HUDEP-2 (cell line): ENCODE results near the gene MPV17L2.
A peak's percentile ranks its signal among the peaks of the same experiment; 100 is the strongest.

Experiments
- DNase-seq, 76 experiments: peaks; one replicate each; lab custom pipeline; 2025; ENCODE audit not compliant: unreplicated experiment in 76 of 76; lab: John Stamatoyannopoulos, UW

The MPV17L2 gene

GRCh38 chr19:18160493-18160970 is 32.5 kb upstream of the MPV17L2 start:
- DNase-seq: peak in 71 of 76 experiments; percentile 31 to 98 (median 72)

DNA sequence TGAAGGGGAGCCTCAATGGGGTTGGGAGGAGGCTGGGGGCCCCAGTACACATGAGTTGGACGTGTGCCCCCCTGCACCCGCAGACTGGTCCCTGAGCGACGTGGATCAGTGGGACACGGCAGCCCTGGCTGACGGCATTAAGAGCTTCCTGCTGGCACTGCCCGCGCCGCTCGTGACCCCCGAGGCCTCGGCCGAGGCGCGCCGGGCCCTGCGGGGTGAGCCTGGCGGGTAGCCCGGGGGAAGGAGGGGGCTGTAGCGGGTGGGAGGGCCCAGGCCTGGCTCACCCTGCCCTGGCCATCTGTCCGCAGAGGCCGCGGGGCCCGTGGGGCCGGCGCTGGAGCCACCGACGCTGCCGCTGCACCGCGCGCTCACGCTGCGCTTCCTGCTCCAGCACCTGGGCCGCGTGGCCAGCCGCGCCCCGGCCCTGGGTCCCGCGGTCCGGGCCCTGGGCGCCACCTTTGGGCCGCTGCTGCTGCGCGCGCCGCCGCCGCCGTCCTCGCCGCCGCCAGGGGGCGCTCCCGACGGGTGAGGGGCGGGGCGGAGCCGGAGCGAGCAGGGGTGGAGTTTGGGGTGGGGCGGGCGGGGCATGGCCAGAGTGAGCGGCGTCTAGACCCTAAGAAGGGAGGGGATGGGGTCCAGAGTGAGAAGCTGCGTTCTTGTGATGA is 31.9 kb upstream of the MPV17L2 start:
- DNase-seq: peak in 64 of 76 experiments; percentile 25 to 98 (median 73)

- peak in 1 of 76 experiments; percentile 50 for DNase-seq
Measured at GRCh38 chr19:18161636-18162002, 31.4 kb upstream of the MPV17L2 start.

GRCh38 chr19:18164072-18164471 is 28.9 kb upstream of the MPV17L2 start:
- DNase-seq: no peak

- no peak for DNase-seq
Measured at GRCh38 chr19:18165794-18166544, 27.0 kb upstream of the MPV17L2 start.

DNA sequence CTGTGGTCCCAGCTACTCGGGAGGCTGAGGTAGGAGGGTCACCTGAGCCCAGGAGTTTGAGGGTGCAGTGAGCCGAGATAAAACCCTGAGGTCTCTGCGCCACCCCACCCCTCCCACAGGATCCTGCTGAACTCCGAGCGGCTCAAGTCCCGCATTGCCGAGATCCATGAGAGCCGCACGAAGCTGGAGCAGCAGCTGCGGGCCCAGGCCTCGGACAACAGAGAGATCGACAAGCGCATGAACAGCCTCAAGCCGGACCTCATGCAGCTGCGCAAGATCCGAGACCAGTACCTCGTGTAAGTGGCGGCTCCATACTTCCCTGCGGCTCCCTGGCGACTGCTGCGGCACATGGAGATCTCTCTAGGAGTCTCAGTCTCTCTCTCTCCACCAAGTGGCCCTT is 26.0 kb upstream of the MPV17L2 start:
- DNase-seq: no peak

DNA sequence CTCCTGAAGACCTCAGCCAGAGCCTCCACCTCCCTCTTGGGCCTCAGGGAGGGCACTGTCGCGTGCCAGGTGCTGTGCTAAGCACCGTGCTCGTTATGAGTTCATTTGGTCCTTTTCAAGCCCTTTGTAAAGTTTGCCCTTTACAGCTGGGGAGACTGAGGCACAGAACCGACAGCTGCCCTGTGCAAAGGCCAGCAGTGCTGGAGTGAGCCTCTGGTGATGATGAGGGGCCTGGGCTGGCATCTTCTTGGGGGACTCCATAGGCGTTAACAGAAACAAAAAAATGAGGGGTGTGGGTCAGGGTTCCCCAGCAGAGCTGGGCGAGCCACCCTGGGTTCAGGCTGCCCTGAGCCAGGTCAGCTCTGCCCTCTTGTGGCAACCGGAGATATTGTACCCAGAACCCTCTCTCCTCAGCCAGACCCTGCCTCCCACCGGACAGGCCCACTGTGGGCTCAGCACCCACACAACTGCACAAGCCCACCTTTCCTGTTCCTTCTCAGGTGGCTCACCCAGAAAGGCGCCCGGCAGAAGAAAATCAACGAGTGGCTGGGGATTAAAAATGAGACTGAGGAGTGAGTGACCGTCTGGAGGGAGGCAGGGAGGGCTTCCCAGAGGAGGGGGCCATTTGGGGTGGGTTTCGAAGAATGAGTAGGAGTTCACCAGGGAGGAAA is 24.9 kb upstream of the MPV17L2 start:
- DNase-seq: peak in 55 of 76 experiments; percentile 9 to 73 (median 47)

GRCh38 chr19:18168673-18169381 is 24.2 kb upstream of the MPV17L2 start:
- no peak for DNase-seq

DNA sequence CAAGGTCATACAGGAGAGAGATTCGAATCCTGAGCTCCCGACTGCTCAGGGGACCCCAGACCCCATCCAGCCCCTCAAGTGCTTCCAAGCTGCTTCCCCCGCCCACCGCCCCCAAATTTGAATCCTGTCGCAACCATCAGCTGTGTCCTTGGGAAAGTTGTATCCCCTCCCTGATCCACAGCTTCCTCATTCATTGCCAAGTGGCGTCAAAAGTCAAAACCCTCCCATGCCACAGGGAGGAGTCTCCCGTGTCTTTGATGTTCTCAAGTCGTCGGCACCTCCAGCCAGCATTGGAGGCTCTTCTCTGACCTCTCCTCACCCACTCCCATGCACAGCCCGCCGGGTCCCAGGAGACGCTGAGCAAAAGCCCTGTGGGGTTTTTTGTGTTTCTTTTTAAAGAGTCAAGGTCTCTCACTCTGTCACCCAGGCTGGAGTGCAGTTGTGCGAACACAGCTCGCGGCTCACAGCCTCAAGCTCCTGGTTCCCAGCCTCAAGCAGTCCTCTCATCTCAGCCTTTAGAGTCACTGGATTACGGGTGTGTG is 22.2 kb upstream of the MPV17L2 start:
- DNase-seq: no peak

DNA sequence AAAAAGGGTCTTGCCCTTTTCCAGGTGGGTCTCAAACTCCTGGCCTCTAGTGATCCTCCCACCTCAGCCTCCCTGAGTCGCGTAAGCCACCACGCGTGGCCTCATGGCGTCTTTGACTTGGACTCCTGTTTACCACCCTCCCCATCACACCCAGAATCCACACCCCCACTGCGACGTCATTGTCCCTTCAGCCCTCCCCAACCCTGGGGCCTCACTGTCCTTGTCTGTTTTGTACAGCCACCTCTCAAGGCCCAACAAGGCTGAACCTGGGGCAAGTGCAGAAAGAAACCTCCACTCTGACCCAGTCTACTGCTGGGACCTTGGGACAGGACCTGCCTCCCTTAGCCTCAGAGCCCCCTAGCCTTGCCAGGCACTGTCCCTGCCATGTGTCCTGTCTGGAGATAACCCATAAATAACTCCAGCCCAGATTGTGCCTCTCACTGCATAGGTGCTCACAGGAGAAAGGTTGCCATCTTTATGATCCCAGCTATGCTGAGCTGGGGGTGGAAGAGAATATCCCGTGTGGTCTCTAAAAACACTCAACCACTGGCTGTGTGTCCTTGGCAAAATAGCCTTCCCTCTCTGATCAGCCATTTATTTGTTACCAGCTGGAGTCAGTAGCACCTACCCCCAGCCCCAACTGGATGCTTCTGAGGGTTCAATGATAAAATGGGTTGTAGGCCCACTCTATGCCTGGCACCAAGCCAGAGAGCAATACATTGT is 21.3 kb upstream of the MPV17L2 start:
- DNase-seq: peak in 28 of 76 experiments; percentile 15 to 65 (median 34)

- peak in 1 of 76 experiments; percentile 27 for DNase-seq
Measured at GRCh38 chr19:18172331-18173053, 20.5 kb upstream of the MPV17L2 start.

DNA sequence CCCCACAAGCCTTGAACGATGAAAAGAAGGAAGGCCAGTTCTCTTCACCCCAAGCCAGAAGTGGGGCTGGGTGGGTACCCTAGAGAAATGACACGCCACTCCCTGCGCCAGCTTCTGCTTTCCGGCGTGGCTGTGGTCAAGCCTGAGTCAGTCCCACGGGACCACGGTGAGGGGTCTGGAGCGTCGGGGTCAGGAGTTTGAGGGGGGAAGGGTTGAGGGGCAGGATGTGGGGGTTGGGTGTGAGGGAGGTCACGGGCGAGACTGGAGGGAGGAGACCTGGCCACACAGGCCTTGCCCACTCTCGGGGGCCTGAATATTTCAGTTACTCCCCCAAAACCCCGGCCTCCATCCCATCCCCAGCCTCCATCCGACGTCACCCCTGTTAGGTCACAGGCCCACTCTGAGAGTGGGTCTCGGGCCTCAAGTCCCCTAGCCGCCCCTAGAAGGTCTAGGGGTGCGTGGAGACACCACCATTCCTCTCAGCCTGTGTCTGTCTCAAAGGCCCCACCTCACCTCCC is 19.9 kb upstream of the MPV17L2 start:
- DNase-seq: peak in 1 of 76 experiments; percentile 29

GRCh38 chr19:18173572-18174288 is 19.3 kb upstream of the MPV17L2 start, which contains the start of gene IFI30:
TSS of gene IFI30 (plus strand) at chr19:18173813. CDS start at chr19:18173842, 29 bp downstream.
- peak in 62 of 76 experiments; percentile 27 to 84 (median 66) for DNase-seq

GRCh38 chr19:18174983-18175382 is 18.0 kb upstream of the MPV17L2 start:
- DNase-seq: no peak

- DNase-seq: peak in 15 of 76 experiments; percentile 10 to 48 (median 21)
Measured at GRCh38 chr19:18176367-18177310, 16.4 kb upstream of the MPV17L2 start.

GRCh38 chr19:18179957-18180356 is 13.1 kb upstream of the MPV17L2 start:
- DNase-seq: no peak

DNA sequence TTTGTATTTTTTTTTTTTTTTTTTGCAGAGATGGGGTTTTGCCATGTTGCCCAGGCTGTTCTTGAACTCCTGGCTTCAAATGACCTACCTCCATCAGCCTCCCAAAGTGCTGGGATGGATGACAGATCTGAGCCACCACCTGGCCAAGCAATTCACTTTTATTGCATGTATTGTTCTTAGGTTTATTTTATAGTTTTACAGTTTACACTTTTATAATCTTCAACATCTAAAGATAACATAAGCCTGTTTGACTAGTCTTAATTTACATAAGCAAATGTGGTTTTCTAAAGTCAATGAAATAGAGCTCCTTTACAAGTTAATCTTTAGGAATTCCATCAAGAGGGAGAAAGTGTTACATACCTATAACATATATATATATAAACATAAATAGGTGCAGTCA is 9.5 kb upstream of the MPV17L2 start:
- DNase-seq: no peak
